Measurements from ENCODE around the gene PID1.

DNA sequence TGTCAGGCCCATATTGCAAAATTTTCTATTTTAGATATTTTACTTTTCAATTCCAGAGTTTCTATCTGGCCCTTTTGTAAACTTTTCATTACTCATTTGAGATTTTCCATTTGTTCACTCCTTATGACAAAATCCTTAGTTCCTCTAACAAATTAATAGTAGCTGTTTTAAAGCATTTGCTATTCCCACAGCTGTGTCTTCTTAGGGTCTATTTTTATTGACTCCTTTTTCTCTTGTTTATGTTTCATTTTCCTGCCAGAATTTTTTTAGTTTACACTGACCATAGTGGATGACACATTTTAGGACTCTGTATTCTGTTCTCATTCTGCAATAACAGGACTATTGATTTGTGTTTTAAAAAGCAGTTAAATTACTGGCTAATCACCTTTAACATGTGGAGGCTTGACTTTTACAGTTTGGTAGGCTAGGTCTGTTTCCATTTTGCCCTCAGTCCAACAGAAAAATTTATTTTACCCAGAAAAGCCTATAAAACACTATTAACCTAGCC lies 30.0 kb downstream of the PID1 start:
- no peak for TF ChIP-seq CTCF (IDR thresholded peaks at IDR 0.05)
- TF ChIP-seq POLR2A (IDR thresholded peaks at IDR 0.05) = no peak

All from esophagus squamous epithelium (tissue), 4 donors.